Measurements from ENCODE around the gene HTR3C.
A peak's percentile ranks its signal among the peaks of the same experiment; 100 is the strongest.

Gene HTR3C

GRCh38 chr3:184040010-184040409, 12.8 kb upstream of the HTR3C start:
- no peak overlapping the region for H3K4me3 ChIP-seq (ENCODE audit: low read depth in 1 of 2, low read length in 1 of 2)
- no peaks in the 10 kb centered on the region for H3K9me3 ChIP-seq
- no peaks in the 10 kb centered on the region for H3K27me3 ChIP-seq
- TF ChIP-seq CTCF (IDR thresholded peaks at IDR 0.05): no peak
- no peaks in the 10 kb centered on the region for H3K36me3 ChIP-seq
- H3K4me1 ChIP-seq (ENCODE audit: control insufficient read depth in 1 of 2, insufficient read depth in 1 of 2, low read depth in 1 of 2, low read length in 1 of 2): no peaks in the 10 kb centered on the region
- no peak overlapping the region for H3K27ac ChIP-seq

- Histone ChIP-seq H3K27me3 (no peaks in the 10 kb centered on the region), H3K36me3 (no peaks in the 10 kb centered on the region), H3K4me3 (ENCODE audit: low read depth in 1 of 2, low read length in 1 of 2) (no peak overlapping the region), H3K9me3 (no peaks in the 10 kb centered on the region), H3K27ac (no peak overlapping the region), H3K4me1 (ENCODE audit: control insufficient read depth in 1 of 2, insufficient read depth in 1 of 2, low read depth in 1 of 2, low read length in 1 of 2) (no peaks in the 10 kb centered on the region)
- no peak for TF ChIP-seq CTCF (IDR thresholded peaks at IDR 0.05)
Observed at GRCh38 chr3:184042617-184043016, 10.2 kb upstream of the HTR3C start.

GRCh38 chr3:184045995-184046394, 6.9 kb upstream of the HTR3C start:
- Histone ChIP-seq H3K9me3 (no peaks in the 10 kb centered on the region), H3K27me3 (no peaks in the 10 kb centered on the region), H3K27ac (no peak overlapping the region), H3K4me3 (ENCODE audit: low read depth in 1 of 2, low read length in 1 of 2) (no peak overlapping the region), H3K4me1 (ENCODE audit: control insufficient read depth in 1 of 2, insufficient read depth in 1 of 2, low read depth in 1 of 2, low read length in 1 of 2) (peaks cover 6 to 9% of the 10 kb centered on the region in 2 experiments), H3K36me3 (no peaks in the 10 kb centered on the region)
- no peak for TF ChIP-seq CTCF (IDR thresholded peaks at IDR 0.05)

GRCh38 chr3:184050217-184050847, 2.5 kb upstream of the HTR3C start:
- no peaks in the 10 kb centered on the region for H3K36me3 ChIP-seq
- H3K9me3 ChIP-seq: no peaks in the 10 kb centered on the region
- peaks cover 11% of the 10 kb centered on the region for H3K27me3 ChIP-seq
- peaks cover 6 to 9% of the 10 kb centered on the region in 2 experiments for H3K4me1 ChIP-seq (ENCODE audit: control insufficient read depth in 1 of 2, insufficient read depth in 1 of 2, low read depth in 1 of 2, low read length in 1 of 2)
- no peak for TF ChIP-seq CTCF (IDR thresholded peaks at IDR 0.05)
- no peak overlapping the region for H3K4me3 ChIP-seq (ENCODE audit: low read depth in 1 of 2, low read length in 1 of 2)
- H3K27ac ChIP-seq: peak overlapping the region; percentile 38

GRCh38 chr3:184058029-184058428, 5.2 kb downstream of the HTR3C start:
- Histone ChIP-seq H3K4me3 (ENCODE audit: low read depth in 1 of 2, low read length in 1 of 2) (no peak overlapping the region), H3K27me3 (peaks cover 7% of the 10 kb centered on the region), H3K9me3 (no peaks in the 10 kb centered on the region), H3K27ac (no peak overlapping the region), H3K4me1 (ENCODE audit: control insufficient read depth in 1 of 2, insufficient read depth in 1 of 2, low read depth in 1 of 2, low read length in 1 of 2) (no peaks in the 10 kb centered on the region), H3K36me3 (no peaks in the 10 kb centered on the region)
- TF ChIP-seq CTCF (IDR thresholded peaks at IDR 0.05): no peak

Data from neutrophil (primary cell).